Measurements from ENCODE around the gene SFMBT1.

DNA sequence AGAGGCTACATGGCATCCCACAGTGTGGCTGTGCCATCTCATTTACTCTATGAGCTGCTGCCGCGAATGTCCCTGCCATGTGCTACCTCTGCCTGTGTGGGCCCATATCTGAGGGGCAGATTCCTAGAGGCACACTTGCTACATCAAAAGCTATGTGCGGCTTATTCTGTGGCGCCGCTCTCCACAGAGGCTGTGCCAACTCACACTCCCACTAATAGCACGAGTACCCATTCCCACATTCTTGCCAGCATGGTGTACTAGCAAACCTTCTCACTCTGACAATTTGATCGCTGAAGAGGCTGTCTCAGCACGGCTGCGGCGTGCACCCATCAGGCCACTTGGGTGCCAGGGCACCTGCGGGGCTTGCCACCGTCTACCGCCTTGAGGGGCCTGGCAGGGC lies 179.9 kb downstream of the SFMBT1 start:
- TF ChIP-seq, protein P1, sequence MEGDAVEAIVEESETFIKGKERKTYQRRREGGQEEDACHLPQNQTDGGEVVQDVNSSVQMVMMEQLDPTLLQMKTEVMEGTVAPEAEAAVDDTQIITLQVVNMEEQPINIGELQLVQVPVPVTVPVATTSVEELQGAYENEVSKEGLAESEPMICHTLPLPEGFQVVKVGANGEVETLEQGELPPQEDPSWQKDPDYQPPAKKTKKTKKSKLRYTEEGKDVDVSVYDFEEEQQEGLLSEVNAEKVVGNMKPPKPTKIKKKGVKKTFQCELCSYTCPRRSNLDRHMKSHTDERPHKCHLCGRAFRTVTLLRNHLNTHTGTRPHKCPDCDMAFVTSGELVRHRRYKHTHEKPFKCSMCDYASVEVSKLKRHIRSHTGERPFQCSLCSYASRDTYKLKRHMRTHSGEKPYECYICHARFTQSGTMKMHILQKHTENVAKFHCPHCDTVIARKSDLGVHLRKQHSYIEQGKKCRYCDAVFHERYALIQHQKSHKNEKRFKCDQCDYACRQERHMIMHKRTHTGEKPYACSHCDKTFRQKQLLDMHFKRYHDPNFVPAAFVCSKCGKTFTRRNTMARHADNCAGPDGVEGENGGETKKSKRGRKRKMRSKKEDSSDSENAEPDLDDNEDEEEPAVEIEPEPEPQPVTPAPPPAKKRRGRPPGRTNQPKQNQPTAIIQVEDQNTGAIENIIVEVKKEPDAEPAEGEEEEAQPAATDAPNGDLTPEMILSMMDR (IDR thresholded peaks at IDR 0.05 in 2 of 3, conservative IDR thresholded peaks at IDR 0.05 in 1 of 3; ENCODE audit: borderline replicate concordance in 1 of 3, insufficient read depth in 1 of 3, low read depth in 2 of 3, low read length in 2 of 3) = no peak
- TF ChIP-seq RAD21 (IDR thresholded peaks at IDR 0.05; ENCODE audit: low read depth) = no peak
- TF ChIP-seq YY1 (IDR thresholded peaks at IDR 0.05; ENCODE audit: extremely low read depth, insufficient replicate concordance, low read depth, low read length) = no peak
- no peak for TF ChIP-seq EZH2 (IDR thresholded peaks at IDR 0.05)
- no peak for TF ChIP-seq FOSL1 (IDR thresholded peaks at IDR 0.05; ENCODE audit: low read depth)
- no peak for TF ChIP-seq ZFX (IDR thresholded peaks at IDR 0.05)
- TF ChIP-seq, protein P2, sequence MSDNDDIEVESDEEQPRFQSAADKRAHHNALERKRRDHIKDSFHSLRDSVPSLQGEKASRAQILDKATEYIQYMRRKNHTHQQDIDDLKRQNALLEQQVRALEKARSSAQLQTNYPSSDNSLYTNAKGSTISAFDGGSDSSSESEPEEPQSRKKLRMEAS (IDR thresholded peaks at IDR 0.05) = no peak
